Gastrocnemius medialis (tissue), 4 donors: ENCODE data around the gene PAX8. TPM values are rescaled to one million over a fixed set of nuclear protein-coding genes. Genes with fewer than 3 reads are reported as not detected.

Experiments
- ATAC-seq, 2 donors: fragments of 150-250 bp; one replicate each; pipeline ENCODE4 v1.9.1; 2016
- DNase-seq, 2 donors: peaks; one replicate each; pipeline ENCODE4 v3.0.0-alpha.2; 2019
- H3K27ac ChIP-seq, 4 donors: fragments of 200-600 bp; sonication (generic); 1 replicate in 1 of 4; 2 replicates in 3 of 4; pipeline ENCODE4 v1.5.1; 2016 to 2018; ENCODE audit warnings: mild to moderate bottlenecking in 2 of 4, moderate library complexity in 1 of 4
- H3K27me3 ChIP-seq, 3 donors: fragments of 200-600 bp; sonication (generic) in 2 of 3; 1 replicate in 1 of 3; 2 replicates in 2 of 3; pipeline versions ENCODE4 v1.5.1 to v1.6.0; 2016 to 2019; ENCODE audit warnings: mild to moderate bottlenecking in 1 of 3, moderate library complexity in 1 of 3
- H3K36me3 ChIP-seq, 2 donors: fragments of 200-600 bp; sonication (generic) in 1 of 2; one replicate each; pipeline ENCODE4 v1.5.1; 2017 to 2018
- H3K4me1 ChIP-seq, 2 donors: fragments of 200-600 bp; sonication (generic) in 1 of 2; one replicate each; pipeline ENCODE4 v1.5.1; 2016 to 2017; ENCODE audit warnings: mild to moderate bottlenecking in 2 of 2
- H3K4me3 ChIP-seq, 4 donors: fragments of 200-600 bp; sonication (generic) in 3 of 4; 1 replicate in 1 of 4; 2 replicates in 3 of 4; pipeline ENCODE4 v1.5.1; 2016 to 2019; ENCODE audit warnings: mild to moderate bottlenecking in 2 of 4
- H3K9me3 ChIP-seq, 3 donors: fragments of 200-600 bp; sonication (generic) in 2 of 3; 1 replicate in 1 of 3; 2 replicates in 2 of 3; pipeline ENCODE4 v1.5.1; 2016 to 2019
- CTCF ChIP-seq, 5 experiments: fragments of 450-650 bp in 3 of 5; fragments of 200-600 bp in 2 of 5; sonication (generic) in 2 of 5; IDR thresholded peaks in 4 of 5; conservative IDR thresholded peaks in 1 of 5; 1 replicate in 4 of 5; 2 replicates in 1 of 5; pipeline ENCODE4 v1.5.1; 2016 to 2019; ENCODE audit warnings: antibody characterized with exemption in 5 of 5, mild to moderate bottlenecking in 3 of 5, moderate library complexity in 3 of 5
- POLR2A ChIP-seq, 2 donors: fragments of 450-650 bp; IDR thresholded peaks; one replicate each; pipeline ENCODE4 v1.6.1; 2017; ENCODE audit warnings: antibody characterized with exemption in 2 of 2, mild to moderate bottlenecking in 2 of 2, moderate library complexity in 2 of 2
- in situ Hi-C, 4 donors: fragments of 200-750 bp; cut with MboI; loops; one replicate each; pipeline versions ENCODE4 v1.15.0 to v1.8.0; 2017; ENCODE audit warnings: low sequenced_read_pairs in 4 of 4
- intact Hi-C: fragments of 100-400 bp; cut with DNase I; formaldehyde crosslinking; loops from one replicate; pipeline ENCODE4 v1.15.1; 2023; ENCODE audit warnings: low total_unique reads
- total RNA-seq, 4 donors: library from RNA; depleted of rRNA; stranded (reverse); fragments of >200 nt; gene quantifications; one replicate each; pipeline versions ENCODE4 v1.1.0 to v1.2.3, GENCODE V29; 2016

The PAX8 gene
- total RNA-seq, 4 donors from 2014 or later: 0.27 to 8.7 (median 2.1) TPM

DNA sequence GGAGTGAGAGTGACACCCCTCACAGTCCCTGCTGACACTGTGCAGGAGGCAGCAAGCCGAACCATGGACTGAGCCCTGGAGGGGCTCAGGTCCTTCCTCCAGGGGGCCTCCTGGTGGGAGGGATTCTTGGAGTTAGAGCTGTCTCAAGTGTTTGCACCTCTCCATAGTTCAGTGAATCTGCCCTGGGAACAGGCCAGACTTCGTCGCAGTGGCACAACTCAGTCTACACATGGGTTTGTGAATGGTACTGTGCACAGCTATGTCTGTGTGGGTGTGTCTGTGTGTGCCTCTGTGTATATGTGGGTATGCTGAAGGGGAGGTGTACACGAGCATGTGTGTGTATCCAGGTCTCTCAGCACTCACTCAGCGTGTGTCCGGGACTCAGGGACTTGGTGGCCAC lies 36.4 kb downstream of the PAX8 start:
- ATAC-seq: no peak
- no peaks in the 10 kb centered on the region for H3K36me3 ChIP-seq
- H3K4me3 ChIP-seq: no peak overlapping the region
- H3K4me1 ChIP-seq: peaks cover 7 to 29% of the 10 kb centered on the region in 2 donors
- peak overlapping the region in 2 of 4 donors; percentile 84 to 86 for H3K27ac ChIP-seq
- no peaks in the 10 kb centered on the region for H3K9me3 ChIP-seq
- intact Hi-C loops (no loop called here), in situ Hi-C loops (no loop called here)
- no peaks in the 10 kb centered on the region for H3K27me3 ChIP-seq
- DNase-seq: no peak
- TF ChIP-seq CTCF (IDR thresholded peaks at IDR 0.05 in 4 of 5, conservative IDR thresholded peaks at IDR 0.05 in 1 of 5) (no peak), POLR2A (IDR thresholded peaks at IDR 0.05) (no peak)

DNA sequence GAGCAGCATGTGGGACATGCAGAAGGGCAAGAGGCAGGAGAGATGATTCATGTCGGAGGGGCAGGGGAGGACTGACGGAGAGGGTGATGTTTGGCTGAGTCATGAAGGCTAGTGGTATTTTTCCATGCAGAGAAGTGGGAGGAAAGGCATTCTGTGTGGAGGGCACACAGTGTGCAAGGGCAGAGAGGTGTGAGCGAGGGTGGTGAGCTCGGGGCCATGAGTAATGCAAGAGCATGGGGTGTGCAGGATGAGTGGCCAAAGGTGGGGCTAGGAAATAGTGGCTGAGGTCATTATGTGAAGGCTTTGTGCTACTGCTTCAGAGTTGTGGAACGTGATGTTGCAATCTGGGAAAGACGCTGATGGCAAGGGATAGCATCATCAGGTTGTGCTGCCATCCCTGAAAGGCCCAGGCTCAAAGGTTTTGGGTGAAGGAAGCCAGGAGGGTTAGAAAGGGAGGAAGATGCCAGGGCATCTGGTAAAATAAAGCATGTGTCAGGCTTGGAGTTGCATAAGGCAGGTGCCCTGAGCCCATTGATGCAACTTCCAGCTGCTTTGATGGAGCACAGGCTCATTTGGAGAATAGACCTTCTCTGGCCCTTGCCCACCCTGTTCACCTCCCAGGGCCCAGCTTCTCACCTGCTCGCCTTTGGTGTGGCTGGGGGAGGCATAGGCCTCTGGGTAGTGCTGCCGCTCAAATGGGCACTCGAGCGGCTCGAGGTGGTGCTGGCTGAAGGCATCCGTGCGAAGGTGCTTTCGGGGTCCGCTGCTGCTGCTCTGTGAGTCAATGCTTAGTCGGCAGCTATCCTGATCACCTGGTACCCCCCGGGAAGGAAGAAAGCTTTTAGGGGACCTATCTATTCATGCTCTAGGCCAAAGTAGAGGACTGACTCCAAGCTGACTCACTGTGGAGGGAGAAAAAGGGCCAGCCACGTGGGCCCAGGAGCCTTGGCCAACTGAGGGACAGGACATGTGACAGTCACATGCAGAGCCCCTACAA lies 37.5 kb downstream of the PAX8 start:
- H3K4me1 ChIP-seq: peaks cover 7 to 29% of the 10 kb centered on the region in 2 donors
- peak overlapping the region; percentile 62 to 86 (median 80) for H3K27ac ChIP-seq
- H3K27me3 ChIP-seq: no peaks in the 10 kb centered on the region
- in situ Hi-C loops (no loop called here), intact Hi-C loops (no loop called here)
- ATAC-seq: peak; percentile 84 to 90
- DNase-seq: peak; percentile 86 to 93
- TF ChIP-seq POLR2A (IDR thresholded peaks at IDR 0.05): peak in 1 of 2 donors; percentile 46
- peak in 1 of 5 experiments; percentile 10 for TF ChIP-seq CTCF (IDR thresholded peaks at IDR 0.05 in 4 of 5, conservative IDR thresholded peaks at IDR 0.05 in 1 of 5)
- no peaks in the 10 kb centered on the region for H3K9me3 ChIP-seq
- H3K36me3 ChIP-seq: no peaks in the 10 kb centered on the region
- H3K4me3 ChIP-seq: no peak overlapping the region

DNA sequence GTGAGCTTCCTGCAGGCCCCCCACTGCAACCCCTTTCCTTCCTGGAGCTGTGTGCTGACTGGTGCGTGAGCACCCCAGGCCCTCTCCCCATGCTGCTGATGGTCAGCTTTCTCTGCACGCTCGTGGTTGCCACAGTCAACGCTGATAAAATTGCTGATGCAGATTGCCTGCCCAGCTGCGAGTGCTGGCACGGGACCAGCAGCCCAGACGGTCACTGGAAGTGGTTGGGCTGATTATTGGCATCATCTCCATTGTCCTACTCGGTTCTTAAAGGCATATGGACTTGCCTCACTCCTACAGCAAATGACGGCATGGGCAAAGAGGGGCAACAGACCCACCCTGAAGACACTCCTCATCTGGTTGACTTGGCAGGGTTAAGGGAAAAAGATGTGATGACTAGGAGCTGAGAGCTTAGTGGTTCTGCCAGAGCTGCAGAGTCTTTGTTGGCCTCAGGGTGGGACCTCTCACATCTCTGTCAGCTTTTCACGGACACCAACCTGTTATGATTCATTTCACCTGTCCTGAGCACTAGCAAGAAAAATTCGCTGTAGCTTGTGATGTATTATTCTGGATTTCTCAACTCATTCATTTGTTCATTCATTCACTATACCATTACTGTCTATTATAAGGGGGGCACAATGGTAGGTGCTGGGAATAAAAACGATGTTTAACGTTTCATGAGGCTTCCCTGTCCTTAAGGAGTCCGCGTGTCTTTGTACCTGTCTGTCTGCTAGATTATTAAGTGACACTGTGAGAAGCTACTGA lies 38.4 kb downstream of the PAX8 start:
- intact Hi-C loops: no loop called here

More for the DNA sequence above, 38.4 kb downstream of the PAX8 start:
- Histone ChIP-seq H3K4me1 (peaks cover 7 to 29% of the 10 kb centered on the region in 2 donors), H3K27me3 (no peaks in the 10 kb centered on the region), H3K27ac (peak overlapping the region; percentile 62 to 86 (median 80)), H3K9me3 (no peaks in the 10 kb centered on the region), H3K4me3 (no peak overlapping the region), H3K36me3 (no peaks in the 10 kb centered on the region)
- peak; percentile 57 to 63 for ATAC-seq
- in situ Hi-C loops: no loop called here
- peak; percentile 78 to 87 for DNase-seq
- TF ChIP-seq CTCF (IDR thresholded peaks at IDR 0.05 in 4 of 5, conservative IDR thresholded peaks at IDR 0.05 in 1 of 5) (no peak), POLR2A (IDR thresholded peaks at IDR 0.05) (peak in 1 of 2 donors; percentile 34)
